SK-N-SH (cell line): ENCODE measurements around the gene PIAS4. TPM values are rescaled to one million over a fixed set of nuclear protein-coding genes. Genes with fewer than 3 reads are reported as not detected.

Source experiments
- CTCF ChIA-PET: fragments of 300-600, 350-600 bp; formaldehyde crosslinking; extraction: SDS; loops from one replicate; lab custom pipeline; 2021; lab: Yijun Ruan, JAX
- POLR2A ChIA-PET: fragments of 350-600 bp; sonication (Branson Sonifier 250); formaldehyde crosslinking; extraction: SDS; loops from one replicate; lab custom pipeline; 2020; ENCODE audit warnings: antibody characterized with exemption, inconsistent platforms; lab: Yijun Ruan, JAX
- DNase-seq: peaks from one replicate; pipeline ENCODE4 v3.0.0; 2012
- H2AFZ ChIP-seq: fragments of 200-600 bp; sonication (generic); 2 replicates; pipeline ENCODE4 v1.8.1; 2016; ENCODE audit warnings: antibody characterized with exemption, mild to moderate bottlenecking, low read depth
- H3F3A ChIP-seq: fragments of 200-600 bp; sonication (generic); replicated peaks from 2 replicates; pipeline ENCODE3; 2016; ENCODE audit warnings: antibody characterized with exemption, mild to moderate bottlenecking; ENCODE audit not compliant: insufficient read depth
- H3K27ac ChIP-seq, 2 experiments: fragments of 200-500 bp in 1 of 2; fragments of 200-600 bp in 1 of 2; sonication (Bioruptor generic) in 1 of 2; sonication (generic), shearing (Covaris generic) in 1 of 2; 2 replicates each; pipeline versions ENCODE4 v1.5.1 to v1.6.1; 2014 to 2016; ENCODE audit warnings: low read depth in 2 of 2, inconsistent platforms in 1 of 2, low read length in 1 of 2, mild to moderate bottlenecking in 1 of 2, mixed read lengths in 1 of 2
- H3K27me3 ChIP-seq: fragments of 200-600 bp; sonication (generic), shearing (Covaris generic); 2 replicates; pipeline ENCODE4 v1.6.1; 2016; ENCODE audit warnings: mixed run types; ENCODE audit not compliant: insufficient read depth
- H3K36me3 ChIP-seq, 2 experiments: fragments of 200-500 bp in 1 of 2; fragments of 200-600 bp in 1 of 2; sonication (Bioruptor generic) in 1 of 2; sonication (generic) in 1 of 2; replicated peaks in 1 of 2; 2 replicates each; pipeline versions ENCODE3 to v1.5.1; 2014 to 2016; ENCODE audit warnings: low read length in 1 of 2, mild to moderate bottlenecking in 1 of 2; ENCODE audit not compliant: insufficient read depth in 2 of 2, control insufficient read depth in 1 of 2
- H3K4me1 ChIP-seq, 2 experiments: fragments of 200-500 bp in 1 of 2; fragments of 200-600 bp in 1 of 2; sonication (Bioruptor generic) in 1 of 2; sonication (generic), shearing (Covaris generic) in 1 of 2; 2 replicates each; pipeline versions ENCODE4 v1.5.1 to v1.6.1; 2014 to 2016; ENCODE audit warnings: low read depth in 1 of 2, low read length in 1 of 2, mixed run types in 1 of 2; ENCODE audit not compliant: insufficient read depth in 2 of 2, control insufficient read depth in 1 of 2
- H3K4me2 ChIP-seq: fragments of 200-600 bp; sonication (generic), shearing (Covaris generic); 2 replicates; pipeline ENCODE4 v1.6.1; 2017; ENCODE audit warnings: mixed run types
- H3K4me3 ChIP-seq, 2 experiments: fragments of 200-500 bp in 1 of 2; fragments of 200-600 bp in 1 of 2; sonication (Bioruptor generic) in 1 of 2; sonication (generic), shearing (Covaris generic) in 1 of 2; 2 replicates each; pipeline versions ENCODE4 v1.5.1 to v1.8.1; 2014 to 2016; ENCODE audit warnings: low read depth in 2 of 2, inconsistent platforms in 1 of 2, low read length in 1 of 2, mild to moderate bottlenecking in 1 of 2, mixed read lengths in 1 of 2, moderate library complexity in 1 of 2
- H3K79me2 ChIP-seq: fragments of 200-600 bp; sonication (generic); 2 replicates; pipeline ENCODE4 v1.8.1; 2017; ENCODE audit warnings: mild to moderate bottlenecking; ENCODE audit not compliant: insufficient read depth
- H3K9ac ChIP-seq: fragments of 200-600 bp; sonication (generic); 2 replicates; pipeline ENCODE4 v1.6.1; 2017; ENCODE audit warnings: mixed run types
- H3K9me2 ChIP-seq: fragments of 200-600 bp; sonication (generic); 2 replicates; pipeline ENCODE4 v1.6.1; 2017; ENCODE audit warnings: mixed run types
- H3K9me3 ChIP-seq: fragments of 200-600 bp; sonication (generic); 2 replicates; pipeline ENCODE4 v1.6.1; 2017; ENCODE audit warnings: mixed run types, mild to moderate bottlenecking, moderate library complexity
- H4K20me1 ChIP-seq: fragments of 200-600 bp; sonication (generic); 2 replicates; pipeline ENCODE4 v1.6.1; 2017; ENCODE audit warnings: mild to moderate bottlenecking, mixed run types; ENCODE audit not compliant: insufficient read depth
- CHD2 ChIP-seq: fragments of 150-350 bp; IDR thresholded peaks from 2 replicates; pipeline ENCODE4 v1.6.1; 2018; ENCODE audit warnings: low read length; ENCODE audit not compliant: partially characterized antibody
- ELF1 ChIP-seq: IDR thresholded peaks from 2 replicates; pipeline ENCODE4 v1.4.0; 2012
- EP300 ChIP-seq, 2 experiments: IDR thresholded peaks; 2 replicates each; pipeline versions ENCODE4 v1.4.0 to v1.6.1; 2012; ENCODE audit warnings: borderline replicate concordance in 1 of 2, low read depth in 1 of 2, low read length in 1 of 2
- FOSL2 ChIP-seq: IDR thresholded peaks from 2 replicates; pipeline ENCODE4 v1.4.0; 2012; ENCODE audit warnings: low read depth, mild to moderate bottlenecking, moderate library complexity, borderline replicate concordance
- GABPA ChIP-seq: IDR thresholded peaks from 2 replicates; pipeline ENCODE4 v1.4.0; 2012; ENCODE audit warnings: low read depth, mild to moderate bottlenecking
- GATA2 ChIP-seq: sonication (generic); formaldehyde crosslinking; IDR thresholded peaks from 2 replicates; pipeline ENCODE4 v1.5.0; 2020; ENCODE audit warnings: mild to moderate bottlenecking, missing genetic modification reagents
- NRF1 ChIP-seq: IDR thresholded peaks from 2 replicates; pipeline ENCODE4 v1.6.1; 2012; ENCODE audit warnings: low read depth, mild to moderate bottlenecking, low read length
- POLR2AphosphoS5 ChIP-seq: IDR thresholded peaks from 2 replicates; pipeline ENCODE4 v1.6.1; 2012; ENCODE audit warnings: low read depth, low read length
- RAD21 ChIP-seq: IDR thresholded peaks from 2 replicates; pipeline ENCODE4 v1.6.1; 2012; ENCODE audit warnings: mild to moderate bottlenecking, low read length
- RFX5 ChIP-seq: IDR thresholded peaks from 2 replicates; pipeline ENCODE4 v1.6.1; 2012; ENCODE audit warnings: mild to moderate bottlenecking, improper control_type of control experiment, low read length
- RXRA ChIP-seq: IDR thresholded peaks from 2 replicates; pipeline ENCODE4 v1.4.0; 2012; ENCODE audit warnings: low read depth, mild to moderate bottlenecking, borderline replicate concordance
- SIN3A ChIP-seq: IDR thresholded peaks from 2 replicates; pipeline ENCODE4 v1.6.1; 2012; ENCODE audit warnings: low read depth, mild to moderate bottlenecking, low read length, moderate library complexity, borderline replicate concordance
- TAF1 ChIP-seq: IDR thresholded peaks from 2 replicates; pipeline ENCODE4 v1.6.1; 2012; ENCODE audit warnings: low read depth, mild to moderate bottlenecking, low read length, moderate library complexity, borderline replicate concordance
- TCF12 ChIP-seq: IDR thresholded peaks from 2 replicates; pipeline ENCODE4 v1.4.0; 2012
- WGBS: methylation state at CpG from one replicate; pipeline ENCODE4 v1.1.6; 2017; ENCODE audit warnings: low lambda C conversion rate; 5-methylcytosine and 5-hydroxymethylcytosine counted together
- polyA plus RNA-seq, 3 experiments: library from polyadenylated mRNA; depleted of rRNA; stranded (reverse); fragments of >200 nt; gene quantifications; 2 replicates each; pipeline ENCODE4 v1.2.3, GENCODE V29; 2012
- TF ChIP-seq, protein P1 (sequence below): fragments of 150-350 bp; IDR thresholded peaks from 2 replicates; pipeline ENCODE4 v1.6.1; 2017; ENCODE audit warnings: antibody characterized with exemption, low read length, low read depth, borderline replicate concordance
- TF ChIP-seq, protein P2 (sequence below): IDR thresholded peaks from 2 replicates; pipeline ENCODE4 v1.6.1; 2012; ENCODE audit warnings: mild to moderate bottlenecking, low read depth, low read length, moderate library complexity
- TF ChIP-seq, protein P3 (sequence below): IDR thresholded peaks from 2 replicates; pipeline ENCODE4; 2012
- TF ChIP-seq, protein P4 (sequence below): fragments of 150-350 bp; IDR thresholded peaks from 2 replicates; pipeline ENCODE4 v1.6.1; 2016; ENCODE audit warnings: mild to moderate bottlenecking, low read depth, low read length

The PIAS4 gene
- polyA plus RNA-seq, 1 of the 3 experiments (the other 2 are of a cell fraction), result 14.1 TPM

- Histone ChIP-seq H2AFZ (no peak overlapping the region), H3K9me2 (no peaks in the 10 kb centered on the region), H4K20me1 (peaks cover 5% of the 10 kb centered on the region), H3K79me2 (peaks cover 10% of the 10 kb centered on the region), H3K27me3 (no peaks in the 10 kb centered on the region), H3K27ac (no peak overlapping the region), H3K9ac (no peak overlapping the region), H3K4me3 (no peak overlapping the region), H3F3A (peaks cover 4% of the 10 kb centered on the region), H3K36me3 (no peaks in the 10 kb centered on the region), H3K9me3 (no peaks in the 10 kb centered on the region), H3K4me1 (peaks cover 0 to 5% of the 10 kb centered on the region in 2 experiments; a peak in 1 of 4 replicates), H3K4me2 (no peak overlapping the region)
- ChIA-PET CTCF (no interaction called here), POLR2A (no interaction called here)
- no peak for DNase-seq
- 73% methylated on average over 11 of the region's 12 CpGs for WGBS
- TF ChIP-seq GABPA (no peak), GATA2 (CRISPR knock-in tag) (no peak), TCF12 (no peak), ELF1 (no peak), RFX5 (no peak), EP300 (IDR thresholded peaks at IDR 0.05; ENCODE audit: borderline replicate concordance in 1 of 2, low read depth in 1 of 2, low read length in 1 of 2) (no peak), POLR2AphosphoS5 (no peak), TAF1 (no peak), SIN3A (no peak), CHD2 (no peak), NRF1 (no peak), RAD21 (no peak), RXRA (no peak), FOSL2 (no peak)
- TF ChIP-seq, protein P1, sequence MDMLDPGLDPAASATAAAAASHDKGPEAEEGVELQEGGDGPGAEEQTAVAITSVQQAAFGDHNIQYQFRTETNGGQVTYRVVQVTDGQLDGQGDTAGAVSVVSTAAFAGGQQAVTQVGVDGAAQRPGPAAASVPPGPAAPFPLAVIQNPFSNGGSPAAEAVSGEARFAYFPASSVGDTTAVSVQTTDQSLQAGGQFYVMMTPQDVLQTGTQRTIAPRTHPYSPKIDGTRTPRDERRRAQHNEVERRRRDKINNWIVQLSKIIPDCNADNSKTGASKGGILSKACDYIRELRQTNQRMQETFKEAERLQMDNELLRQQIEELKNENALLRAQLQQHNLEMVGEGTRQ, result no peak
- TF ChIP-seq, protein P2, sequence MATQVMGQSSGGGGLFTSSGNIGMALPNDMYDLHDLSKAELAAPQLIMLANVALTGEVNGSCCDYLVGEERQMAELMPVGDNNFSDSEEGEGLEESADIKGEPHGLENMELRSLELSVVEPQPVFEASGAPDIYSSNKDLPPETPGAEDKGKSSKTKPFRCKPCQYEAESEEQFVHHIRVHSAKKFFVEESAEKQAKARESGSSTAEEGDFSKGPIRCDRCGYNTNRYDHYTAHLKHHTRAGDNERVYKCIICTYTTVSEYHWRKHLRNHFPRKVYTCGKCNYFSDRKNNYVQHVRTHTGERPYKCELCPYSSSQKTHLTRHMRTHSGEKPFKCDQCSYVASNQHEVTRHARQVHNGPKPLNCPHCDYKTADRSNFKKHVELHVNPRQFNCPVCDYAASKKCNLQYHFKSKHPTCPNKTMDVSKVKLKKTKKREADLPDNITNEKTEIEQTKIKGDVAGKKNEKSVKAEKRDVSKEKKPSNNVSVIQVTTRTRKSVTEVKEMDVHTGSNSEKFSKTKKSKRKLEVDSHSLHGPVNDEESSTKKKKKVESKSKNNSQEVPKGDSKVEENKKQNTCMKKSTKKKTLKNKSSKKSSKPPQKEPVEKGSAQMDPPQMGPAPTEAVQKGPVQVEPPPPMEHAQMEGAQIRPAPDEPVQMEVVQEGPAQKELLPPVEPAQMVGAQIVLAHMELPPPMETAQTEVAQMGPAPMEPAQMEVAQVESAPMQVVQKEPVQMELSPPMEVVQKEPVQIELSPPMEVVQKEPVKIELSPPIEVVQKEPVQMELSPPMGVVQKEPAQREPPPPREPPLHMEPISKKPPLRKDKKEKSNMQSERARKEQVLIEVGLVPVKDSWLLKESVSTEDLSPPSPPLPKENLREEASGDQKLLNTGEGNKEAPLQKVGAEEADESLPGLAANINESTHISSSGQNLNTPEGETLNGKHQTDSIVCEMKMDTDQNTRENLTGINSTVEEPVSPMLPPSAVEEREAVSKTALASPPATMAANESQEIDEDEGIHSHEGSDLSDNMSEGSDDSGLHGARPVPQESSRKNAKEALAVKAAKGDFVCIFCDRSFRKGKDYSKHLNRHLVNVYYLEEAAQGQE, result no peak
- TF ChIP-seq, protein P3, sequence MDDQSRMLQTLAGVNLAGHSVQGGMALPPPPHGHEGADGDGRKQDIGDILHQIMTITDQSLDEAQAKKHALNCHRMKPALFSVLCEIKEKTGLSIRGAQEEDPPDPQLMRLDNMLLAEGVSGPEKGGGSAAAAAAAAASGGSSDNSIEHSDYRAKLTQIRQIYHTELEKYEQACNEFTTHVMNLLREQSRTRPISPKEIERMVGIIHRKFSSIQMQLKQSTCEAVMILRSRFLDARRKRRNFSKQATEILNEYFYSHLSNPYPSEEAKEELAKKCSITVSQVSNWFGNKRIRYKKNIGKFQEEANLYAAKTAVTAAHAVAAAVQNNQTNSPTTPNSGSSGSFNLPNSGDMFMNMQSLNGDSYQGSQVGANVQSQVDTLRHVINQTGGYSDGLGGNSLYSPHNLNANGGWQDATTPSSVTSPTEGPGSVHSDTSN, result no peak
- TF ChIP-seq, protein P4, sequence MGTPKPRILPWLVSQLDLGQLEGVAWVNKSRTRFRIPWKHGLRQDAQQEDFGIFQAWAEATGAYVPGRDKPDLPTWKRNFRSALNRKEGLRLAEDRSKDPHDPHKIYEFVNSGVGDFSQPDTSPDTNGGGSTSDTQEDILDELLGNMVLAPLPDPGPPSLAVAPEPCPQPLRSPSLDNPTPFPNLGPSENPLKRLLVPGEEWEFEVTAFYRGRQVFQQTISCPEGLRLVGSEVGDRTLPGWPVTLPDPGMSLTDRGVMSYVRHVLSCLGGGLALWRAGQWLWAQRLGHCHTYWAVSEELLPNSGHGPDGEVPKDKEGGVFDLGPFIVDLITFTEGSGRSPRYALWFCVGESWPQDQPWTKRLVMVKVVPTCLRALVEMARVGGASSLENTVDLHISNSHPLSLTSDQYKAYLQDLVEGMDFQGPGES, result no peak
Observed at GRCh38 chr19:4069331-4069959, 61.9 kb downstream of the PIAS4 start.
